GM20431 (cell line): ENCODE measurements around the gene TNFRSF13B.
"Not testable (repeated sequence)": the region's sequence is repeated elsewhere in the genome, so short reads cannot be mapped to it uniquely, and the experiment has no call there.

Experiments used
- in situ Hi-C: fragments of 300-500 bp; cut with MseI, MboI; formaldehyde crosslinking; loops from one replicate; pipeline ENCODE4 v1.15.0; 2020; ENCODE audit warnings: low sequenced_read_pairs; ENCODE audit not compliant: unreplicated experiment

The TNFRSF13B gene

GRCh38 chr17:16968786-16969185 is 3.1 kb downstream of the TNFRSF13B start:
- in situ Hi-C loops: no loop called here

- in situ Hi-C loops: no loop called here
Measured at GRCh38 chr17:16962804-16963203, 9.1 kb downstream of the TNFRSF13B start.

- in situ Hi-C loops: no loop called here
Measured at GRCh38 chr17:16961792-16962191, 10.1 kb downstream of the TNFRSF13B start.

GRCh38 chr17:16961022-16961421 is 10.9 kb downstream of the TNFRSF13B start:
- in situ Hi-C loops: not testable (repeated sequence)

- in situ Hi-C loops: not testable (repeated sequence)
Measured at GRCh38 chr17:16955011-16955410, 16.9 kb downstream of the TNFRSF13B start.

- in situ Hi-C loops: no loop called here
Measured at GRCh38 chr17:16954521-16954920, 17.4 kb downstream of the TNFRSF13B start.

- in situ Hi-C loops: no loop called here
Measured at GRCh38 chr17:16953841-16954240, 18.1 kb downstream of the TNFRSF13B start.

GRCh38 chr17:16953347-16953746 is 18.6 kb downstream of the TNFRSF13B start:
- in situ Hi-C loops: no loop called here

- in situ Hi-C loops: no loop called here
Measured at GRCh38 chr17:16952401-16952800, 19.5 kb downstream of the TNFRSF13B start.

GRCh38 chr17:16950488-16950887 is 21.4 kb downstream of the TNFRSF13B start:
- in situ Hi-C loops: no loop called here

GRCh38 chr17:16948587-16949376 is 23.1 kb downstream of the TNFRSF13B start:
- in situ Hi-C loops: no loop called here

- in situ Hi-C loops: no loop called here
Measured at GRCh38 chr17:16947470-16947869, 24.4 kb downstream of the TNFRSF13B start.

- in situ Hi-C loops: no loop called here
Measured at GRCh38 chr17:16945663-16946218, 26.2 kb downstream of the TNFRSF13B start.

GRCh38 chr17:16945136-16945482 is 26.8 kb downstream of the TNFRSF13B start:
- in situ Hi-C loops: no loop called here

GRCh38 chr17:16944334-16945135 is 27.4 kb downstream of the TNFRSF13B start:
- in situ Hi-C loops: no loop called here

GRCh38 chr17:16943541-16944333 is 28.2 kb downstream of the TNFRSF13B start:
- in situ Hi-C loops: no loop called here

GRCh38 chr17:16943032-16943352 is 28.9 kb downstream of the TNFRSF13B start:
- in situ Hi-C loops: no loop called here

GRCh38 chr17:16942141-16943031 is 29.5 kb downstream of the TNFRSF13B start:
- in situ Hi-C loops: no loop called here
